ENCODE measurements around the gene RMI2. TPM values are rescaled to one million over a fixed set of nuclear protein-coding genes. Genes with fewer than 3 reads are reported as not detected.

RMI2 gene
- total and polyA plus RNA-seq, 9 of the 15 experiments (the other 6 are each of a cell fraction or from before 2014, with no cell fraction given): 8.0 to 43.4 (median 32.5) TPM

DNA sequence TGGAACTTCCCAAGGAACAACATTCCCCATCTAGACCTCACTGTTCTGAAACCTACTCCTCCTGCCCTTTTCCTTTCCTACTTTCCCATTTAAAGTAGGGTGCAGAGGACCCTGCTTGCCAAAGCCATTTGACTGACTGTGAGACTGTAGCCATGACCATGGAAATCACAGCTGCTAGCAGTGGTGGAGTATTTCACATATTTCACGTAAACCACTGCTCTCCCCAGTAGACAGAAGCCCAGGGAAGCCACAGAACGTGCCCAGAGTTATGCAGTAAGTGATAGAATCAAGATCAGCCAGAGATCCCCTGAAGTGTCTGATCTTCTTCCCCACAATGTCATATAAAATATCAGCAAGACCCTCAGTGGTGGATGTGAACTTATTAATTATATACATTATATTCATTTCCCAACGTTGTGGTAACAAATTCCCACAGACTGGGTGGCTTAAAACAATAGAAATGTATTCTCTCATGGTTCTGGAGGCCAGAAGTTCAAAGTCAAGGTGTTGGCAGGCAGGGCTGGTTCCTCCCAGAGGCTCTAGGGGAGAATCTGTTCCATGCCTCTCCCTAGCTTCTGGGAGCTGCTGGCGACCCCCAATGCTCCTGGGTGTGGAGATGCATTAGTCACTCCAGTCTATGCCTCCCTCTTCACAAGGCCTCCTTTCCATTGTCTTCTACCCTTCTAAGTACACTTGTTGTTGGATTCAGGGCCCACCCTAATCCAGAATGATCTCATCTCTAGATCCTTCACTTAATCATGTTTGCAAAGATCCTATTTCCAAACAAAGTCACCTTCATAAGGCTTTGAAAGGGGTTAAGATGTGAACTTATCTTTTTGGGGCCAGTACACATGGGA is 43.4 kb upstream of the RMI2 start:
- in situ Hi-C loops (cut with MboI): no loop called here
- no peaks in the 10 kb centered on the region for H3K36me3 ChIP-seq (ENCODE audit: control insufficient read depth, insufficient read depth, low read length)
- FAIRE-seq (peak; percentile 40), ATAC-seq (no peak), DNase-seq (ENCODE audit: extremely low read depth in 1 of 4, low spot score in 3 of 4) (no peak)
- intact Hi-C loops (cut with micrococcal nuclease): no loop called here
- H3K9ac ChIP-seq (ENCODE audit: insufficient read depth in 1 of 2, low read depth in 2 of 2, low read length in 2 of 2): no peak overlapping the region
- peaks cover 6 to 11% of the 10 kb centered on the region in 2 experiments; a peak in 4 of 5 replicates for H3K4me1 ChIP-seq (replicated peaks in 1 of 2; ENCODE audit: control insufficient read depth in 2 of 2, insufficient read depth in 2 of 2, low read length in 2 of 2)
- H3K9me3 ChIP-seq (replicated peaks; ENCODE audit: control insufficient read depth, insufficient read depth, low read depth, low read length): no peaks in the 10 kb centered on the region
- no peak overlapping the region for H3K27ac ChIP-seq (ENCODE audit: extremely low read depth, low read depth, low read length)
- H3K4me3 ChIP-seq: no peak overlapping the region
- no peak overlapping the region for H2AFZ ChIP-seq (ENCODE audit: low read depth, low read length)
- no TSS peak for BruUV-seq (replicated peaks)
- POLR2A ChIA-PET: no interaction called here
- no peaks in the 10 kb centered on the region for H3K79me2 ChIP-seq (ENCODE audit: control insufficient read depth, insufficient read depth, low read length)
- no peaks in the 10 kb centered on the region for H4K20me1 ChIP-seq (replicated peaks; ENCODE audit: control insufficient read depth, insufficient read depth, low read length)
- no peaks in the 10 kb centered on the region for H3K27me3 ChIP-seq (ENCODE audit: control insufficient read depth in 2 of 2, insufficient read depth in 2 of 2, low read length in 2 of 2)
- no peaks in the 10 kb centered on the region for H3K9me1 ChIP-seq (ENCODE audit: control insufficient read depth, insufficient read depth, low read length)
- 10% methylated on average over 4 of the region's 4 CpGs for WGBS (ENCODE audit: insufficient coverage, low coverage, missing lambda C conversion rate)
- CTCF ChIA-PET (ENCODE audit: low intra/inter-chr PET ratio): no interaction called here
- no peak overlapping the region for H3K4me2 ChIP-seq (ENCODE audit: insufficient read depth, low read length)
- TF ChIP-seq E2F3 (CRISPR knock-in tag; IDR thresholded peaks at IDR 0.05) (no peak), ATF1 (CRISPR knock-in tag; IDR thresholded peaks at IDR 0.05) (no peak), ATF1 (tag; IDR thresholded peaks at IDR 0.05) (no peak), CHD7 (IDR thresholded peaks at IDR 0.05; ENCODE audit: low read depth, low read length) (no peak), ARID4B (CRISPR knock-in tag; IDR thresholded peaks at IDR 0.05) (no peak), ZC3H4 (CRISPR knock-in tag; IDR thresholded peaks at IDR 0.05; ENCODE audit: borderline replicate concordance) (no peak)
